Stimulated activated CD8-positive, alpha-beta memory T cell treated with anti-CD3 and anti-CD28 coated beads, Interleukin-7, amount 100 ng/mL, for 1 hour (primary cell): ENCODE results near the gene RPRML.
"Not testable (repeated sequence)": the region's sequence is repeated elsewhere in the genome, so short reads cannot be mapped to it uniquely, and the experiment has no call there.

Source experiments
- DNase-seq, 2 donors: peaks; one replicate each; pipeline ENCODE4 v3.0.0-alpha.2; 2020; ENCODE audit warnings: low read depth in 2 of 2

RPRML gene

GRCh38 chr17:46979147-46979863 lies at the start of gene RPRML:
RPRML (minus strand) TSS chr17:46979253; CDS start chr17:46979007, 246 bp downstream.
- no peak for DNase-seq

GRCh38 chr17:47016966-47017365 lies 37.9 kb upstream of the RPRML start:
- not testable (repeated sequence) for DNase-seq

GRCh38 chr17:47013341-47013740 lies 34.3 kb upstream of the RPRML start:
- DNase-seq, result no peak

DNA sequence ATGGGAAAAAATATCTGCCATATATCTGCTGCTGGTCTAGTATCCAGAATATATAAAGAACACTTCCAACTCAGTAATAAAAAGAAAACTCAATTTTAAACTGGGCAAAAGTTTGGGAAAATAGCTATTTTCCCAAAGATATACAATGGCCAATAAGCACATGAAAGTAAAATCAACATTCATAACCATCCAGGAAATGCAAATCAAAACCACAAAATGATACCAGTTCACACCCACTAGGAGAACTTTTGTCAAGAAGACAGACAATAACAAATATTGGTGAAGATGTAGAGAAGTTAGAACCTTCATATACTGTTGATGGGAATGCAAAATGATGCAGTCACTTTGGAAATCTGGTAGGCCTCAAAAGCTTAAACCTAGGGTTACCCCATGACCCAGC lies 33.4 kb upstream of the RPRML start:
- DNase-seq, result no peak

DNA sequence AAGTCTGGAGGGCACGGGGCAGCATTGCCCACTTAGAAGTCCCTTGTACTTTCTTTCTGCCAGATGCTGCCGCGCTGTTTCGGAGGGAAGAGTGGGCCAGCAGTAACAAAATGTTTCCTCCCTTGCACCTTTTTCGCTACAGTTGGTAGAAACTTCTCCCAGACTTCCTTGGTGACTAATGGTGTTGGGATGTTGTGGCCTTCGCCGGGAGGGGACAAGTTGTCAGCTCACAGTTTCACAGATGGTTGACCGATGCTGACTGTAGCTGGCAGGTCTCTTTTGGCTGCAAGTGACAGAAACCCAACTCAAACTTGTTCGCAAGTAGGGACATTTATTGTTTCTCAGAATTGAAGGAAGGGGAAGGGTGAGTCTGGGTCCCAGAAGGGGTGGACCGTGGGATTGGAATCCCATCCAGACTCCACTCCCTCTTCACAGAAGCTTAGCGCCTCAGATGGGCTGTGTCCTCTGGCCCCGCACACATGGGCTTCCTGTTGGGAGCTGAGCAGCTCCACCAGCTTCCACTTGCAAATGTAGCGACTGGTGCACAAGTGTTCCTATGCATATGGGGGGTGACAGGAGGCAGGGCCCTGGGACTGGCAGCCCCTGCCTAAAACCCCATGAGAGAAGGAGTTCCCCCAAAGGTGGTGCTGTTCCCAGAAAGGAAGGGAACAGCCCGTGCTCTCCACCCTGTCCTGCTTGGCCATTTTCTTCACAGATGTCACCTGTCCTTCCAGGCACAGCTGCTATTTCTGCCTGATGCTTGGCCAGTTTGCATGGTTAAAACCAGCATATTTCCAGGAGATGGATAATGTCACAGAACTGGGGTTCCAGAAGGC lies 30.9 kb upstream of the RPRML start:
- DNase-seq, result no peak

- DNase-seq, result no peak
Observed at GRCh38 chr17:47004906-47005305, 25.9 kb upstream of the RPRML start.

- DNase-seq, result not testable (repeated sequence)
Observed at GRCh38 chr17:47003864-47004263, 24.8 kb upstream of the RPRML start.

DNA sequence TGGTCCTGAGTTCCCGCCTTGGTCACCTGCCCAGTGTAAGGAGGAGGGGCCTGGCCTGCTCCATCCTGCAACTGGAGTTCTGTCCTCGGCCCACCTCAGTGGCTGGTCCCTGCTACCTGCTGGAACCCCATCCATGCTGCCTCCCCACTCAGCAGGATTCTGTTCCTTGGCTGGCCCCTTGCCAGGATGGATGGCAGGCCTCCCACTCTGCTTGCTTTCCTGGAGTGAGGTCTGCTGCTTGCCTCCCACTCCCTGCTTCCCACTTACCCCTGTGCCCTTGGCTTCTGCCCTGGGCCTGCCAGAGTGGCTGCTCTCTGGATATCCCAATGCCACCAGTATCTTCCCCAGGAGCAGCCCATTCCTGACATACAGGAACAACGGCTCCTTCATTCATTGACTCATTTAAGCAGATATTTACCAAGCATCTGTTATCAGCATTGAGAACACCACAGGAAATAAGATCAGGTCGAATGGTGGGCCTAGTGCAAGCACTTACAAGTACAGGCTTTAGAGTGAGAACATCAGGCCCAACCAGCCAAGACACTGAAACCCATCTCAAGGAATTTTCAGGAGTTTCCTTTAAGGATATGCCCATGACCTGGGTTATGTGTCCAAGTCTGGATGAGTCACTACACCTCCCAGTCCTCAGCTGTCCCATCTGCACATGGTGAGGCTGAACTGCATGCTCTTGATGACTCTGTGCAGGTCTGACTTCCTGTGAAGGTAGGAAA lies 17.0 kb upstream of the RPRML start:
- no peak for DNase-seq

DNA sequence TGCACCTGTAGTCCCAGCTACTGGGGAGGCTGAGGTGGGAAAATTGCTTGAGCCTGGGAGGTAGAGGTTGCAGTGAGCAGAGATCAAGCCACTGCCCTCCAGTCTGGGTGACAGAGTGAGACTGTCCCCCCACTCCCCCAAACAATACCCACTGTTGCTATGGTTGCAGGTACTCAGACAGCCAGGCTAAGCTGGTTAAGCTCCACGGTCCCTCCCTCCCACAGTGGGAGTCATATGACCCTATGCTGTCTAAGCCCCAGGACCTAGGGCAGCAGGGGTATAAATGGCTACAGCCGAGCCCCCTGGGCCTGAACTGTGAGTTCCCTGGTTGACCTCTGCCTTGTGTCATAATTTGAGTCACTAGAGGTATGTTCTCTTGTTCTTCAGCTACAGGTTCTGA lies 15.9 kb upstream of the RPRML start:
- no peak for DNase-seq

DNA sequence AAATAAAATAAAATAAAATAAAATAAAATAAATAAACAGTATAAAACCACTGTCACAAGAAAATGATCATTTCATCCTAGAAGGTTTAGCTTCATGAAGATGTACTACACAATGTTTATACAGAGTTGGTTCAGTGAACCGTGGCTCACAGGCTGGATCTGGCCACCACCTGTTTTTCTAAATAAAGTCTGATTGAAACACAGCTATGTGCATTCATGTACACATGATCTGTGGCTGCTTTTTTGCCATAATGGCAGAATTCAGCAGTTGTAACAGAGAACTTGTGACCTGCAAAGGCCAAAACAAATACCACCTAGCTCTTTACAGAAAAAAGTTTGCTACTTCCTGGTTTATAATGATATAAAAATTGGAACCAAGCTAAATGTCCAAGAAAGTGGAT lies 12.6 kb upstream of the RPRML start:
- DNase-seq, result no peak

GRCh38 chr17:46989637-46990431 lies 10.8 kb upstream of the RPRML start:
- no peak for DNase-seq

DNA sequence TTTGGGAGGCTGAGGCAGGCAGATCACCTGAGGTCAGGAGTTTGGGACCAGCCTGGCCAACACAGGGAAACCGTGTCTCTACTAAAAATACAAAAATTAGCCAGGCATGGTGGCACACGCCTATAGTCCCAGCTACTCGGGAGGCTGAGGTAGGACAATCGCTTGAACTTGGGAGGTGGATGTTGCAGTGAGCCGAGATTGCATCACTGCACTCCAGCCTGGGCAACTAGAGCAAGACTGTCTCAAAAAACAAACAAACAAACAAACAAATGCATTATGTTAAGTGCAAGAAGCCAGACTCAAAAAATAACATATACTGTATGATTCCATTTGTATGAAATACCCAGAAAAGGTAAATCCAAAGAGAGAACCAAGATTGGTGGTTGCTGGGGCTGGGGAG lies 8.9 kb upstream of the RPRML start:
- DNase-seq, result not testable (repeated sequence)

DNA sequence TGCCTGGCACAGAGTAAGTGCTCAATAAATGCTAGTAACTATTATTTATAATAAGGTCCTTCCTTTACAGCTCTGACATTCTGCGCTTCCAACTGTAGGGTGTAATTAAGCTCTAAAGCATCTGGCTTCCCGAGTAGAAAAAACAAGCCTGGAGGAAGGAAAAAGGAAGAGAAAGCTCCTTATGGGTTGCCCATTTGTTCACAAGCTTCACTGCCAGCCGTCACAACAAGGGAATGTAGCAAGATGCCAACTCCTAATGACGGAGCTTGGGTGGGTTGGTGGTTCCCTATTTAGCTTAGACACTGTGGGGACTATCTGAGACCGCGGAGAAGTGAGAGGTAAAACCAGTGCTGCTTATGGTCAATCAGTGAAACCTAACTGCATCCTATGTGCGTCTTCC lies 7.3 kb upstream of the RPRML start:
- no peak for DNase-seq

DNA sequence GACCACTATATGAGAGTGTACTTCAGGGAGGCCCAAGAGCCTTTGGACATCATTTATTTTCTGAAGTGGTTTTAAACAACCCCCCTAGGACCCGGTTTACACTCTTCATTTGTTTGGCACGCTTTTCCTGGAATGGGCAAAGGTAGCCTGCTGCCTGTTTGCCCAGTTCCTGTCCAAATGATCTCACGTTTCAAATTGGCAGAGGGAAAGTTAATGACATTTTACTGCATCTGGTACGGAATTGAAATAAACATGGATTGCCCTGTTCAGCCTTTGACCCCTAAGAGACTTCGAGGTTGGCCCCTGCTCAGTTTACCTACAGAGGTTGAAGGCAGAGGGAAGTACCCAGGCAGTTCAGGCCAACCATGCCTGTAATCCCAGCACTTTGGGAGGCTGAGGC lies 5.8 kb upstream of the RPRML start:
- no peak for DNase-seq

DNA sequence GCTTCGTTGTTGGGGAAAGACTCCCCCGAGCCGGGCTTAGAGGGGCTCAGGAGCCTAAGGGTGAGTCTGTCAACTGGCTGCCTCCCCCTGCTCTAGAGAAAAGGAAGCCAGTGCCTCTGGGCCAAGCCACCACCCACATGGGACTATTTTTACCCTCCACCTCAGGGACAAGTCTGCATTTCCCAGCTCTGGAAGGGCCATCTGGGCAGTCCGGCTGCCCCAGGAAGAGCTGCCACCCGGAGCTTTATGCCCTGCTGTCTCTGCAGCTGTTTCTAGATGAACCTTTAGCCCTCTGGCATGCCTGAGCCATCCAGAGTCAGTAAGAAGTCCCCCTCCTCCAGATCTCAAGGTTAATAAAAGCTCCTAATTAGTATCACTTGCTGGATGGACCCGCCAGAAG lies 5.3 kb upstream of the RPRML start:
- DNase-seq, result no peak

- no peak for DNase-seq
Observed at GRCh38 chr17:46983782-46984181, 4.7 kb upstream of the RPRML start.

DNA sequence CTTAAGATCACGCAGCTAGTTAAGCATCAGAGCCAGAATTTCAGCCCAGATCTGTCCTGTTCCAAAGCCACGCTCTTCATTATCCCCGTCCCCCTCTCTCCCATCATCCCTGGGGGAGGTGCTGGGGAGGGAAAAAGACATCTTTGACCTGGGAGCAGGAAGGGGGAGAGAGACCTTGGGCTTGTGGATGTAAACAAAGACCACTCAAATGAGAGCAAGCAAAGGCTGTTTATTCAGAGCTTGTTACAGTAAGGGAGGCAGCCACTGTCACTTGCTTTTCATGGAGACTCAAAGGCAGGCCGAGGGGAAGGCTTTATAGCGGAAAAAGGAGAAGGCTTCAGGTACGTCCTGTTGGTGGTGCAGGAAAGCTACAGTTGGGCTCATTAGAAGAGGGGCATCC lies 3.5 kb upstream of the RPRML start:
- DNase-seq, result no peak

DNA sequence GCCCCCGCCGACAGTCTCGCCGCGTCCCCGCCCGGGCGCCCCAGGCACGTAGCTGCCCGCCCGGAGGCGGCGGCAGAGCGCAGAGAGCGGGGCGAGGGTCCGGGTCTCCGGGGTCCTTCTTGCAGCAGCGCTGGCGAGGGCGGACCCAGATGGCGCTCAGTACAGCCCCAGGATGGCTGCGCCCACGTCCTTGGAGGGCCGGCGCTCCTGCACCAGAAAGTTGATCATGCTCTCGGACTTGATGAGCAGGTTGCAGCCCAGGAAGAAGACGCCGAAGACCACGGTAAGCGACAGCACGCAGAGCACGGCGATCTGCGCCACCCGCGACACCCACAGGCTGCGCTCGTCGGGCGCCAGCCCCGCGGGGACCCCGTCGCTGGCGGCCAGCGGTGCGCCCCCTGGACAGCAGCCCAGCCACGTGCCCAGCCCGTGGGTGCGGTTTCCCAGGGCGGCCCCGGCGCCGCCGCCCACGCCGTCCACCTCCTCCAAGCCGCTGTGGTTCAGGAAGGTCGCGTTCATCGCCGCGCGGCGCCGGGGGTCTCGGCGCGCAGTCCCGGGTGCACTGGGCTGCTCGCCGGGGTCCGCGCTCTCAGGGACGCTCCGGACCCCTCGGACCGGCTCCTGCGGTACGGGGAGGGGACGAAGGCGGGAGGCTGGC lies 435 bp downstream of the RPRML start:
- no peak for DNase-seq

- DNase-seq, result no peak
Observed at GRCh38 chr17:46977750-46978488, 1.1 kb downstream of the RPRML start.

- no peak for DNase-seq
Observed at GRCh38 chr17:46977348-46977747, 1.7 kb downstream of the RPRML start.
